T-helper 22 cell (primary cell): ENCODE results near the gene CMTM4.
"Not testable (repeated sequence)": the region's sequence is repeated elsewhere in the genome, so short reads cannot be mapped to it uniquely, and the experiment has no call there.

Source experiments
- DNase-seq: peaks from one replicate; pipeline ENCODE4 v3.0.0-alpha.2; 2020; ENCODE audit warnings: low read depth

The CMTM4 gene

DNA sequence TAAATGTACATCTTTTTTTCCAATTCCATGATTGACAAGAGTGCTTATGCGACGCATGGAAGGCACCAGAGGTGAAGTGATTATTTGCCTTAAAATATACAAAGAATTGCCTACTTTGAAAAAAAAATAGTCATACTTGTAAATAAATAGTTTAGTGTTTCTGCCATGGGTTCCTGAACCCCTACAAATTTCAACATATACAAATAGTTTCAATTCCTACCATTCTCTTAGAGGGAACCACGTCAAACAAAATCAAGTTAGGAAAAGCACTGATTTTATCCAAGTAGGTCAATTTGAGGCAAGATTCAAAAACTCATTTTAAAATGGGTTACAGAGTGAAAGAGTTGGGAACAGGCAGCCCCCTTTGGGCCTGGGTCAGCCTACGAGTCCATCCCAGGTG lies 80.4 kb downstream of the CMTM4 start:
- DNase-seq: no peak

DNA sequence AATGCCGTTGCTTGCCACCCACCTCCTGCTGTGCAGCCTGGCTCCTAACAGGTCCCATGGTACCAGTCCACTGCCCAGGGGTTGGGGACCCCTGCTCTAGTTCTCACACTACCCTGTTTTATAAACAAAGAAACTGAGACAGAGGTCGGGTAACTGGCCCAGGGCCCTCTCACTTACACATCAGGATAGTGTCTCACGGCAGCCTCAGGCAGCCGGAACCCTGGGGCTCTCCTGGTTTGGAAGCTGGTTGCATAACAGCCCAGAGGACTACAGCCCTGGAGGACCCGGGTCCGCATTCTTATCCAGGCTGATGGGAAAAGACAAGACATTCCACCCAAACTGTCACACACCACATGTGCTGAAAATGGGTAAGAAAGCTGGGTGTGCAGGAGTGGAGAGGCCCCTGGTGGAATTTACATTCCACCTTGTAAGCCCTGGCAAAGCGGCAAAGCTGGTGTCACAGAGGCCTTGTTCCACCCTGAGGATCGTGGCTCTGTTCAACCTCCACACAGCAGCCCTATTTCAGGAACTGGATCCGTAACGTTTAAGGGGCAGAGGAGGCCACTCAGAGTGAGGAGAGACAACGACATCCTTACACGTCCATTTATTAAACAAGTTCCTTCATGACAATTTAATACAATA lies 82.3 kb downstream of the CMTM4 start:
- DNase-seq: no peak

DNA sequence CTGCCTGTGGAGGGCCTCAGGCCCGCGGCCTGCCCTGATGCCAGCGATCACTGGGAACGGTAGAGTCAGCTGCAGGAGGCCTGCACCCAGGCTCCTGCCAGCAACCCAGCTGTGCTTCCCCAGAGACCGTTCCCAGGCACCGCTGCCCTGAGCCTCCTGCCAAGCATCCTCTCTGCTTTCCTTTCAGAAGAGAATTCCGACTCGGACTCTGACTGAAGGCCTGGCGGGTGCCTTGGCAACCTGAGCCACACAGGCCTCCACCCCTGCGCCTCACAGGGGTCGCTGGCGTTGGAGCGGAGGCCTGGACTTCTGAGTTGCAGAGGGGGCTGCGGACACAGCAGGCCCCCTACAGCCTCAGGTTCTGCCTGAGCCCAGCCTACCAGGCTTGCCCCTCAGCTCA lies 84.1 kb downstream of the CMTM4 start:
- no peak for DNase-seq

DNA sequence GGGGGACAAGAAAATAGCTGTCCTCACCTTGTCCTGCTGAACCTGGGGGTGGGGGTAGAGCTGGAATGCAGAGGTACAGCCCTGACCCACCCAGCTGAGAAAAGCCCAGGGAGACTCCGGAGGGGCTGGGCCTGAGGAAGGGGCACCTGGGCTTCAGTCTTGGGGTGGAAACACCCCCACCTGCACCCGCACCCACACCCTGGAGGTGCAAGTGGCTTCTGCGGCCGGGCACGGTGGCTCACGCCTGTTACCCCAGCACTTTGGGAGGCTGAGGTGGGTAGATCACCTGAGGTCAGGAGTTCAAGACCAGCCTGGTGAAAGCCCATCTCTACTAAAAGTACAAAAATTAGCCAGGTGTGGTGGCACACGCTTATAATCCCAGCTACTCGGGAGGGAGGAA lies 84.6 kb downstream of the CMTM4 start:
- DNase-seq: not testable (repeated sequence)

DNA sequence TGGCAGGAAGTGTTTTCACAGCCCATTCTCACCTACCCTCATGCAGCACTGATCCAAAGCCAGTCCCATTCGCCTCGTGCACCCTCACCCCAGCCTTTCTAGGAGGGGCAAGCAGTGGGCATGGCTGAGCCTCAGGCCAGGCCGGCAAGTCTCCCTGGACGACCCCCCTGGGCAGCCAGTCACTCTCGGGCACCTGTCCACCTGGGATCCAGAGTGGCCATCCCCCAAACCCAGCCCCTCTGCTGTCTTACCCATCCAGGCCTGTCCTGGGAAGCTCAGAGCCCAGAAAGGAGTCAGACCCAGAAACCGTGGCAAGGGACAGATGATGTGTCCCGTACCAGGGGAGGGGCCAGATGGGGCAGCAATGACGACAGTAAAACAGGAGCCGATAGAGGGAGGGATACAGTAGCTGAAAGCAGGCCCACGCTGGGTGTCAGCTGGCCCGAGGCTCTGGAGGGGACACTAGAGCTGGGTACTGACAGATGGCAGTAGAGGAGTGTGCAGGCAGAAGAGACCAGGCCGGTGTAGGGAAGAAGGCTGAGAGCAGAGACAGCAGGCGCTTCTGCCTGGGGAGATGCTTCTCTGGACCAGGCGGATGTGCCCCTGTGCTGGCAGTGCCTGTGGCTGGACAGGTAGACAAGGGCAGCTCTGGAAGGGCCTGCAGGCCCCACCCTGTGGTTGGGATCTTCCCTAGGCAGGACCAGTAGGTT lies 86.3 kb downstream of the CMTM4 start:
- DNase-seq: no peak

GRCh38 chr16:66609139-66609510 lies 87.4 kb downstream of the CMTM4 start:
- DNase-seq: no peak

GRCh38 chr16:66608241-66609138 lies 88.1 kb downstream of the CMTM4 start:
- peak; percentile 57 for DNase-seq

- no peak for DNase-seq
Measured at GRCh38 chr16:66605979-66606751, 90.4 kb downstream of the CMTM4 start.

DNA sequence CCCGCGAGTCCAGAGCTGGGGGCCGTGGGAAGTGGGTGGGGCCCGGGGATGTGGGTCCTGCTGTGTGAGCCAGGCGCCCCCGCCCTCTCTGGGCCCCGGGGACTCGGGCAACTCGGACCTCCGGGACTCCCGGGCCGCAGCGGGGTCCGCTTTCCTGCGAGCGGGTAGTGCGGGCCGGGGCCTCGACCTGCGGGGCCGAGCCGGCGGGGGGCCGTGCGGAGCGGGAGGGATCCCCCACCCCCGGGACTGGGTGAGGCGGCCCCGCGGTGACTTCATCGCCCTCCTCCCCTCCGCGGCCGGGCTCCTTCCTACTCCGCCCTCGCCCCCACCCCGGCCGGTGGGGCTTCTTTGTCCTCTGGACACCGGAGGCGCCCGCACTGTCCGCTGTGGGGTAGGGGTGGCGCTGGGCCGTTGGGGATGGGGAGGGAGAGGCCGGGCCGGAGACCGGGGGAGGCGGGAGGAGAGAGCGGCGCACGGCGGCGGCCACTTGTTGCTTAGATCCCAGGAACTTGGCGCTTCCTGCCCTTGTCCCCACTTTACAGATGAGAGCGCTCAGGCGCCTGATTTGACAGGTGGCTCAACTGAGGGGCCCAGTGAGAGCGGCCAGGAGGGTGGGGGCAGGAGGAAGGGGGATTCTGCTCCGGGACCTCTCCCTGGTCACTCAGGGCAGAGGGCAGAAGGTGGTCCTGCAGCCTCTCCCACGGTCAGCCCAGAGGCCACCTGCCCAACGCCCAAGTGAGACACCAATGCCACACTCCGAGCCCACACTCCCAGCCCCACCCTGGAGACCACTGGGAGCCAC lies 91.2 kb downstream of the CMTM4 start:
- peak; percentile 21 for DNase-seq

DNA sequence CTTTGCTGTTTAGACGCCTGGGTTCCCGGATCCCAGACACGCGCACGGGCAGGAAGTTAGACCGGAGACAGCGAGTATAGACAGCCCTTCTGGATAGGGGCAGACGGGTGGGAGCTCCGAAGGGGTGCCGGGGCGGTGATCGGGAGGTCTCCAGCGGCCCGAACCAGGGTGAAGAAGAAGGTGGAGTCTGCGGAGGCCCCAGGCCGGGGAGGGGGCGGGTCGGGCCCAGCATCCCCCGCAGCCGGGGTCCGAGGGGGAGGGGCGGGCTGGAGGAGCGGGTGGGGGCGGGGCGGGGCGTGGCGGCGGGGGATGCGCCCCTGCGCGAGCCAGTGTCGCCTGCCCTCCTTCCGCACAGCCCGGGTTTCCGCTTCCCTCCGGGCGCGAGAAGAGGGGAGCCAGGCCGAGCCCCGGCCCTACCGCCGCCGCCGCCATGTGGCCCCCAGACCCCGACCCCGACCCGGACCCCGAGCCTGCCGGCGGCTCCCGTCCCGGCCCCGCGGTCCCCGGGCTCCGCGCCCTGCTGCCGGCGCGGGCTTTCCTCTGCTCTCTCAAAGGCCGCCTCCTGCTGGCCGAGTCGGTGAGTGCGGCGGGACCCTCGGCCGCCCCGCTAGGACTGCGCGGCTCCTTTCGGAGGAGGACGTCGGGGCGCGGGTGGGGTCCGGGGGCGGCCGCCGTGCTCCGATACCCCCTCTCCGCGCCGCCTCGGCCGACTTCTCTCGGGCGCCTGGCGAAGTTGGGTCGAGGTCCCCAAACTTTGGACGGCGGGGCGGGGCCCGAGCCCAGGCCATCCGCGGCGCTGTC lies 92.0 kb downstream of the CMTM4 start, which contains the start of gene CMTM3:
Gene CMTM3 (plus strand): TSS at position 329 of the 801 bp plus-strand sequence. CDS start 102 bp downstream, at position 431.
- peak; percentile 45 for DNase-seq

DNA sequence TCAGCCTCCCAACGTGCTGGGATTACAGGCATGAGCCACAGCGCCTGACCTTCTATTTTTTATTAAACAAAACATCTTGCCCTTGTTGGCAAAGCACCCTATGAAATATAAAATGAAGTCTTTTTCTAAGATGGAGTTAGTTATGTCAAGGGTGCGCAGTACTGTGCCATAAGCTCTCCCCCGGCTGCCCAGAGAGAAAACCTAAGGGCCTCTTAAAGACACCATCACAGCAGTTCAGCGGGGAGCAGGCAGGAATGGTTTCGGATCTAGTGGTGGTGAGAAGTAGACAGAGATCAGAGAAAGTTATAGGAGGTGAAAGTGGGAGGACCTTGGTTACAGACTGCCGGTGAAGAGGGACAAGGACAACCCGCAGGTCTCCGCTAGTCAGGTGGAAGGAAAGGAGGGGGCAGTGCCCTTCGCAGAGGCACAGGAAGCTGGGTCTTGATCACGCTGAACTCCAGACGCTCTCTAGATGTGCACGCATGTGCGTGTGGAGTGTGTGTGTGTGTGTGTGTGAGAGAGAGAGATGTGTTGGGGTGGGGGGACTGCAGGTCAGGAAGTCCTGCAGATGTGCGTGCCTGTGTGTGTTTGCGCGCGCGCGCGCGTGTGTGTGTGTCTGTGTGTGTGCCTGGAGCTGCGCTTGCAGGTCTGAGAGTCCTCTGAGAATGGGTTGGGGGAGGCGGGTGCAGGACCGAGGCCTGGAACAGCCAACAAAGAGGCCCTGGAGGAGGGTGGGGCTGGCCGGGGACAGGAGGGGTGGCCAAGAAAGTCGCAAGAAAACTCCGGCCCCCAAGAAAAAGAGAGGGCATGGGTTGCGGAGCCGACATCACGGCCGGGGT lies 92.8 kb downstream of the CMTM4 start:
- peak; percentile 69 for DNase-seq

DNA sequence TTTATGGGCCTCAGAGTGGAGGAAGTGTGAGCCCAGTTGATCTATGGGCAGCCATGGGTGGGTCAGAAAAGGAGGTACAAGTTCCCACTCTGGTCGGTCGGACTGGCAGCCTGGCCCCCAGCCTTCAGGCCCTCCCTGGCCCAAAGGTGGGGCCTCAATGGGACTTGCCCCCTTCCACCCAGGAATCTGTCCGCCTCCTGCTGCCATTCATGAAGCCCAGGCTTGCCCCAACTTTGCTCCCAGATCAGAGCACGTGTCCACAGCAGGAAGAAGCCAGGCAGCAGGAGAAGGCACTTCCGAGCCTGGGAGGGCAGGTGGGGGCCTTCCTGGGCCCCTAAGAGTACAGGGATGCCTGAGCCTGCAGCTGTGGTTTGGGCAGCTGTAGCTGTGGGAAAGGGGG lies 95.1 kb downstream of the CMTM4 start:
- no peak for DNase-seq

GRCh38 chr16:66600477-66600876 lies 96.1 kb downstream of the CMTM4 start:
- DNase-seq: no peak

DNA sequence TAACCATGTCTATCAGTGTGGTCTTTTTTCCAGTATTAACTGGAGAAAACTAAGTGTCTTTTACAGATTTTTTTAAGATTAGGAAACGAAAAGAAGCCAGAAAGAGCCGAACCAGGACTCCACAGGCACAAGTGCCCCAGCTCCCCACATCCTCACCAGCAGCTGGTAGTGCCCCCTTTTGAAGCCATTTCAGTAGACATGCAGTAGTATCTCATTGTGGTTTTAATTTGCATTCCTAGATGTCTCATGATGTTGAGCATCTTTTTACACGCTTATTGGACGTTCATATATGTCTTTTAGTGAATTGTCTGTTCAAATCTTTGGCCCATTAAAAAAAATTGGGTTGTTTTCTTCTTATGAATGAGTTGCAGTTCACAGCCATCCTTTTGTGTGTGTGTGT lies 96.8 kb downstream of the CMTM4 start:
- DNase-seq: no peak

DNA sequence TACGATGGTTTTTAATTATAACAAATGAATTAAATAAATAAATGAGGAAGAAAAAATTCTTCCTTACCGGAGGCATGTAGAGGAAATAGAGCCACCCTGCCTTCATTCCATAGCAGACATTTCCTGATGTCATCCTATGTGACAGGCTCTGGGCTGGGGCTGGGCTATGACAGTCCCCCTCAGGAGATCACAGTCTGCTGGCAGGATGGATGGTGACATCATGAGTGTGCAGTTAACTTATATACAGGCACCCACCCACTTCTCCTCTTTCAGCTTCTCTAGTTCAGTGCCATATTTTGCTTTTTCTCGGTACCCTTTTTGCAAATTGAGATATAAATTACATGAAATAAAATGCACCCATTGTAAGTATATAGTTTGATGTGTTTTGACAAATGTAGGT lies 98.4 kb downstream of the CMTM4 start:
- no peak for DNase-seq

GRCh38 chr16:66596986-66597848 lies 99.3 kb downstream of the CMTM4 start:
- DNase-seq: no peak

GRCh38 chr16:66596559-66596958 lies 100.0 kb downstream of the CMTM4 start:
- not testable (repeated sequence) for DNase-seq

DNA sequence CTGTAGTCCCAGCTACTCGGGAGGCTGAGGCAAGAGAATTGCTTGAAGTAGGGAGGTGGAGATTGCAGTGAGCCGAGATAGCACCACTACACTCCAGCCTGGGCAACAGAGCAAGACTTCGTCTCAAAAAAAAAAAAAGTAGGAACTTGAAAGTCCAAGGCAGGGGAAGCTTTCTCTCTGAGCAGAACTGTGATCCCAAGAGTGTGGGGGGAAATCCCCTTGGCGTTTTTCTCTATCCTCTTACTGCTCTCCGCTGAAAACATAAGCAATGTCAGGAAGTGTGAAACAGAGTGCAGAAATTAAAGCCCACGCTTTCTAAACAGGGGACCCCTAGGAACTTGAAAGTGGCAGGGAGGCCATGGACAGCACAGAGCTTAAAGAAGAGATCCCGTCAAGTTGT lies 101.8 kb downstream of the CMTM4 start:
- no peak for DNase-seq
